ENCODE results near the gene MAP1B.

Gene MAP1B

DNA sequence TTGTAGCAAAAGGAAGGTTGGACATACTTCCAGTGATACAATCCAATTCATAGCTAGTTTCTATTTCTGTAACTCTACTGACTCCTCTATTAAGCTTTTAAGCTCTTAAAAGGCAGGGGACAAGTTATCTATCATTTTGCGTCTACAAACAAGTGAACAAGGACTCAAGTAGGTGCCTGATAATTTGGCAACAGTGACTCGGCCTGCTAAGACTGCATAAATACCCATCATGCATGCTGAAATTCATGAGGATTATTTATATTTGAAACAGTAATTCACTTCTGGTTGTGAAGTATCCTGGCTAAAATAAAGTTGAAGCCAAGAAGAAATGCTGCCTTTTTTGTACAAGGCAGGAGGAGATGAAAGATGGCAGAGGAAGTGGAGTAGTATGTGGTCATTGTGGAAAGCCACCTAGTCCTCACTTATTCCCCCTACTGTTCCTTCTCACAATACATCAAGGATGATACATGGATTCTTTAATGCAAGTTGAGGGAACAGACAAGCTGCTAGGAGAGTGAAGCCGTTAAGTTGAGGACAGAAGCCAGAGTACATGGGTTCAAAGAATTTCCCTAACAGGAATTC is 138.8 kb downstream of the MAP1B start:
- no peak for DNase-seq (ENCODE audit: low read depth in 2 of 2, low spot score in 1 of 2)

DNA sequence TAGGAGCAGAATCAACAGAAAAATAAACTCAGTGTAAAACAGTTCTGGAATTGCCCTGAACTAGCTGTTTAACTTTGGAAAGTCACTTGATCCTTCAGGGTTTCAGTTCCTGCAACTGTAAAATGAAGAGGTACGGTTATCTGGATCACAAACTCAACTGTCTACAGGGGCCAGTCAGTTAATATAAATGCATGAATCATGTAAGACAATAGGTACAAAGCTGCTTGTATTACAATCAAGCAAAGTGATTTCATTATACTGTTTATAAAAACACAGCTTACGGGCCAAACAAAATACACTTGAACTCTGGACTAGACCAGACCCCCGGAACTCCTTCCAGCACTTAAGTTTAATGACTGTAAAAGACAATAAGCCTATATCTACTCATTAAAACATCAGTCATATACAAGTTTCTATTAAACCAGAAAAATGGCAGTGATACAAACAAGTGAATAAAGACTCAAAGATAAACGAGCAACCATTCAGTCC is 139.7 kb downstream of the MAP1B start:
- DNase-seq (ENCODE audit: low read depth in 2 of 2, low spot score in 1 of 2): no peak

DNA sequence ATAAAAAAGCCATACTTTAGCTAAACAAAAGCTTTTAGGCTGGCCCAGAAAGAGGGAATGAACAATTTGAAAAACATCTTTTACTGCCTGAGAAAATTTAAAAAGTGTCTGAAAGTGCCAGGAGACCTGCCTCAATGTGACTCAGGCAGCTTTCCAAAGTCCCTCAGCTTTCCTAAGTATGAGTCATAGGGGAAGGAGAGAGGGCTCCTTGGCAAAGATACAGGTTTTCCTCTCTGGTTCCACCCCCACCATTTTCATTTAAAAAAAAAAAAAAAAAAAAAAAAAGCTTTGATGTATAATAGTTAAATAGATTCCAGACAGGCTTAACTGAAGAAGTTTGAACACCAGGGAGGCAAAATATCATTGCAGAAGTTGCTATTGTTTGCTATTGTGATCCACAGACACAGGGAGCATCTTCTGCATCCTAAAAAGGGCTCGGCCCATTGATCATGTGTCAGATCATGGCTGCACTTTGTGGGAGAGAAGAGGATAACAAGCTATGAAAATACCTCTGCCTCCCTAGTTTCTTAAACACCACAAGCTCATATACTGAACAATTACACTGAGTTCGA is 141.2 kb downstream of the MAP1B start:
- DNase-seq (ENCODE audit: low read depth in 2 of 2, low spot score in 1 of 2): no peak

DNA sequence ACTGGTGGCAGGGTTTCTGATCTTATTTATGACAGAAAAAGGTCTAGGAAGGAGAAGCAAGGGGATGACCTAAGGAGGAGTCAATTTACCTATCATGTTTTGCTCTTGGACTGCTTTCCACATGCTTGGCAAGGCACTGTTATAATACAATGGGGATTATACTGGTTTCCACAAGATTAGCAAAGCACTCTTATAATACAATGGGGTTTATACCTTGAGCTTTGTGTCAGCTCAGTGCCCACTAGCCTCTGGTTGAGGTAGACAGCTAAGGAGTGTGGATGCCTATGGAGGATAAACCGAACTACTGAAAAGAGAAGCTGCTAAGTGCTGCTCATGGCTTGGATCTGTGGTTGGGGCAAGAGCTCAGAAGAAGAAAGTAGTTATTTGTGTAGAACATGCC is 144.1 kb downstream of the MAP1B start:
- no peak for DNase-seq (ENCODE audit: low read depth in 2 of 2, low spot score in 1 of 2)

DNA sequence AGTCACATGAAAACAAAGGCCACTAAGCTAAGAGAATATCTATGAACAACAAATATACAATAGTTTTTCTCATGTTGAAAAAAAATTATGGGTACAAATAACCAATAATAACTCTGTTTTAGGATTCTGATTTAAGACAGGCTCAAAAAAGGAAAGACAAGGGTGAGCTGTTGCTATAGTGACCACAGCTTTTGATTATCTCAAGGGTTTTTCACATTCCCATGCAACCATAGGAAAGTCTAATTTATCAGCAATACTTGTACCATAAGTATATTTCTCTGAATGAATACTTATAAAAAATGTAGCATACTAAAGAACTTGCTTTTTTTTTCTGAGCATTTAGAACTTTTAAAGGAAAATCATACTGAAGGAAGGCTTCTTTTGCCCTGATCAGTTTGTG is 144.7 kb downstream of the MAP1B start:
- DNase-seq (ENCODE audit: low read depth in 2 of 2, low spot score in 1 of 2): no peak

DNA sequence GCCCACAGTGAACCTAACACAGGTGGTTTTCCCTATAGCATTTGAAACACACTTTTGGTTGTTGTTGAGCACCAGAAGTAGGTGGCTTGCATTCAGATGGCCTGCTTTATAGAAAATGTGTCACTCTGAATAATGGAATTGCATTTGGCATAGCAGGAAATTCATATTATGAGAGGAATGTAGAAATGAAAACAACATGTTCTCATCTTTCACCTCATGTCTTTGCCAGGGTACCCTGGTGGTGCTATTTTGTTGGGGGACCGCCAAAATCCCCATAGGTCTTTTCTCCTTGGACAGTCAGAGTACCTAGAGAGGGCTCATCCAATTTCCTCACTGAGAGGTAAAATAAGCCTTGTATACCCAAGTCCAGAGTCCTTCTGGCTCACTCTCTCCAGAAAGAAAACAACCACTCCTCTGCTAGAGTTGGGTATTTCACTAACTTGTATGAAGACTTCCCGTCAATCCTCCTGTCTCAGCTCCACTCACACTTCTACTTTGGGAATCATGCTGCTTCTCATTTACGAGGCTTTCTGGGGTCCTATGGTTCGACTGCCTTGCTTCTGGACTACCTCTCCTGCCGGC is 145.4 kb downstream of the MAP1B start:
- DNase-seq (ENCODE audit: low read depth in 2 of 2, low spot score in 1 of 2): no peak

DNA sequence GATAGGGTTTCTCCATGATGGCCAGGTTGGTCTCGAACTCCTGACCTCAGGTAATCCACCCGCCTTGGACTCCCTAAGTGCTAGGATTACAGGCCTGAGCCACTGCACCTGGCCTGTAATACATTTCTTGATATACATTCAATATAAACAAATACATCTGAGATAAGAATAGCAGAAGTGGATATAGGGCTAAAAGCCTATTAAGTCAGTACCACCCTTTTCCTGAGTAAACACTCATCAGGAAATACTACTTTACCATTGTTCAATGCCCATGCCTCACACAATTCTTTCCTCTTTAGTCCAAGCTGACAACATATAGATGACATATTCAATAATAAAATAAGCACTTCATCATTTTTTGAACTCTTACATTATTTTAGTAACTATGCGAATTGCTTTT is 148.0 kb downstream of the MAP1B start:
- DNase-seq (ENCODE audit: low read depth in 2 of 2, low spot score in 1 of 2): no peak

DNA sequence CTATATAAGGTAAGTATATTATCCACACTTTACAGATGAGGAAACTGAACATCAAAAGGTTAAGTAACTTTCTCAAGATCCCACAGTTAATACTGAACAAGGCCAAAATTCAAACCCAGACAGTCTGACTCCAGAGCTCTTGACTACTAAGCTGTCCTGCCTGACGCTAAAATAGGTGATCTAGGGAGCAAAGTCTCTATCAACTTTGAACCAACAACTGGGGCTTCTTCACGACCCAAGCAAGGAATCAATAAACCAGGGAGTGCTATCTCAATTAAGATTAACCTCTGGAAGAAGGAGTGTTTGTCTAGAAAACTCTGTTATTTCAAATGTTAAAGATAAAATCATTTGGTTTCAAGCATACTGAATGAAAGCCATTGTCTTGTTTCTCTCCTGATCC is 148.4 kb downstream of the MAP1B start:
- no peak for DNase-seq (ENCODE audit: low read depth in 2 of 2, low spot score in 1 of 2)

DNA sequence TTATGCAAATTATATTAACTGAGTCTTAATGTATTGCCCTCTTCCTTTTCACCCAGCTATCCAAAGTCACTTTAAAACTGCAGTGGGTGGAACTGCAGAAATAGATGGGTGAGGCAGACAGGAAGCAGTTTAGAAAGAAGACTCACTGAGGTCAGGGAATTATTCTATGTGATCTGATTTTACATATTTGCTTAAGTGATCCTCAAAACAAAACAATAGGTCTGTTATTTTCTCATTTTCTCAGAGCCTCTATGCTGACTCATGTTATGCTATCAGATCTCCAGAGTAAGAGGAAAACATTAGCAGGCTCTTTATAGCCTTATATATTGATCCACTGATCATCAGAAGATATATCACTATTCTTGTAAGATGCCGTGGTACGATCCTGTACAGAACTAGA is 149.3 kb downstream of the MAP1B start:
- no peak for DNase-seq (ENCODE audit: low read depth in 2 of 2, low spot score in 1 of 2)
